Measurements from ENCODE around the gene TMC1. TPM values are rescaled to one million over a fixed set of nuclear protein-coding genes. Genes with fewer than 3 reads are reported as not detected.

TMC1 gene
- total and polyA plus RNA-seq, 8 donors: 0.33 to 0.73 TPM; not detected in 6

DNA sequence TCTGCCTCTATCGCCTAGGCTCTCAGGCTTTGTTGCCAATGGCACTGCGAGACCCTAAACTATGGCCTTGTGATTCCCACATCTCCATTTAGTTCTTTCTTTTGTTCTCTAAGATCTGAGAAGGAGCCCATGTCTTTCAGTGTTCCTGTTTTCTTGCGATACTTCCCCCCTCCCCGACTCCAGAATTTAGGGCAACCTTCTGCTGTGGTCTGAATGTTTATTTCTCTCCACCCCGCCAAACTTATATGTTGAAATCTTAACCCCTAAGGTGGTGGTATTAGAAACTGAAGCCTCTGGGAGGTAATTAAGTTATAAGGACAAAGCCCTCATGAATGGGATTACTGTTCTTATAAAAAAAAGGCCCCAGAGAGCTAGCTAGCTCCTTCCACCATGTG lies 6.4 kb downstream of the TMC1 start:
- H3K27me3 ChIP-seq: no peaks in the 10 kb centered on the region
- intact Hi-C loops (cut with DNase I; ENCODE audit: low total_unique reads): no loop called here
- H3K9me3 ChIP-seq: no peaks in the 10 kb centered on the region
- H3K4me3 ChIP-seq: peak overlapping the region; percentile 5 to 25 (median 14)
- 20 to 33% (median 32%) methylated on average over 5 of the region's 5 CpGs for WGBS, 5 donors
- H3K4me1 ChIP-seq: peaks cover 13 to 36% (median 29%) of the 10 kb centered on the region in 4 donors
- TF ChIP-seq CTCF (IDR thresholded peaks at IDR 0.05) (no peak), POLR2AphosphoS5 (IDR thresholded peaks at IDR 0.05) (no peak), EP300 (IDR thresholded peaks at IDR 0.05) (no peak), POLR2A (IDR thresholded peaks at IDR 0.05) (no peak)
- no peaks in the 10 kb centered on the region for H3K36me3 ChIP-seq
- DNase-seq: no peak
- H3K27ac ChIP-seq: peak overlapping the region; percentile 12 to 73 (median 67)

DNA sequence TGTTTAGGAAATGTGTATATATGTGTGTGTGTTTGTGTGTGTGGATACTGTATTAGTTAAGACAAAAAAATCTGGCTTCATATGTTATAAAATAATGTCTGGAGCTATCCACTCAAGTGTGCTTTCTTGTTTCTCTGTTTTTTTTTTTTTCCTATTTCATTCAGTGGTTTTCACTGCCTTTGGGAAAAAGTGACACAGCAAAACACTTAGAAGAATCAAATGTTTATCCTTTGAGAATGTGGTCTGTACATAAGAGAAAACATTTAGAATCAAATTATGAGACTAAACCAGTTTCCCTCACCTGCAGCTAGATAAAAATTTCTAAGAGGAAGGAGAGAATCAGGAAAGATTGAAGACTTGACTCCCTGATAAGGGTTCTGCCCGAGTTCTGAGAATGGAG lies 8.1 kb downstream of the TMC1 start:
- Histone ChIP-seq H3K36me3 (no peaks in the 10 kb centered on the region), H3K27me3 (no peaks in the 10 kb centered on the region), H3K9me3 (no peaks in the 10 kb centered on the region), H3K27ac (no peak overlapping the region), H3K4me3 (no peak overlapping the region), H3K4me1 (peaks cover 16 to 47% (median 38%) of the 10 kb centered on the region in 4 donors)
- 30 to 44% (median 38%) methylated on average over 1 of the region's 1 CpG for WGBS, 5 donors
- intact Hi-C loops (cut with DNase I; ENCODE audit: low total_unique reads): no loop called here
- TF ChIP-seq CTCF (IDR thresholded peaks at IDR 0.05) (no peak), EP300 (IDR thresholded peaks at IDR 0.05) (no peak), POLR2AphosphoS5 (IDR thresholded peaks at IDR 0.05) (no peak), POLR2A (IDR thresholded peaks at IDR 0.05) (no peak)
- no peak for DNase-seq

GRCh38 chr9:72533322-72533721 lies 11.9 kb downstream of the TMC1 start:
- TF ChIP-seq CTCF (IDR thresholded peaks at IDR 0.05) (no peak), POLR2AphosphoS5 (IDR thresholded peaks at IDR 0.05) (peak in 2 of 3 donors; percentile 55 to 74), POLR2A (IDR thresholded peaks at IDR 0.05) (no peak)
- H3K36me3 ChIP-seq: no peaks in the 10 kb centered on the region
- H3K4me1 ChIP-seq: peaks cover 4 to 22% (median 9%) of the 10 kb centered on the region in 4 donors
- DNase-seq: peak in 1 of 2 donors; percentile 50
- intact Hi-C loops (cut with DNase I; ENCODE audit: low total_unique reads): no loop called here
- H3K27ac ChIP-seq: peak overlapping the region in 4 of 5 donors; percentile 11 to 40 (median 18)
- no peaks in the 10 kb centered on the region for H3K27me3 ChIP-seq
- no peak overlapping the region for H3K4me3 ChIP-seq
- 26 to 73% (median 47%) methylated on average over 1 of the region's 1 CpG for WGBS, 5 donors
- no peaks in the 10 kb centered on the region for H3K9me3 ChIP-seq

- no peaks in the 10 kb centered on the region for H3K36me3 ChIP-seq
- 76 to 94% (median 81%) methylated on average over 4 of the region's 4 CpGs for WGBS, 5 donors
- no peak for TF ChIP-seq POLR2AphosphoS5 (IDR thresholded peaks at IDR 0.05)
- H3K27me3 ChIP-seq: no peaks in the 10 kb centered on the region
- no peak overlapping the region for H3K4me3 ChIP-seq
- no peak for DNase-seq
- H3K9me3 ChIP-seq: no peaks in the 10 kb centered on the region
- intact Hi-C loops (cut with DNase I; ENCODE audit: low total_unique reads): no loop called here
- H3K27ac ChIP-seq: no peak overlapping the region
- peaks cover 4 to 20% (median 9%) of the 10 kb centered on the region in 4 donors for H3K4me1 ChIP-seq
Observed at GRCh38 chr9:72534931-72535330, 13.5 kb downstream of the TMC1 start.

GRCh38 chr9:72537011-72537545 lies 15.7 kb downstream of the TMC1 start:
- Histone ChIP-seq H3K36me3 (no peaks in the 10 kb centered on the region), H3K4me3 (no peak overlapping the region), H3K27me3 (no peaks in the 10 kb centered on the region), H3K9me3 (no peaks in the 10 kb centered on the region), H3K27ac (no peak overlapping the region), H3K4me1 (peaks cover 4 to 27% (median 9%) of the 10 kb centered on the region in 4 donors)
- intact Hi-C loops (cut with DNase I; ENCODE audit: low total_unique reads): no loop called here
- no peak for TF ChIP-seq POLR2A (IDR thresholded peaks at IDR 0.05)
- TF ChIP-seq CTCF (IDR thresholded peaks at IDR 0.05): no peak
- TF ChIP-seq POLR2AphosphoS5 (IDR thresholded peaks at IDR 0.05): no peak
- no peak for TF ChIP-seq EP300 (IDR thresholded peaks at IDR 0.05)
- DNase-seq: no peak

Measured in stomach (tissue), 9 donors.